Measurements from ENCODE around the gene GAB1. TPM values are rescaled to one million over a fixed set of nuclear protein-coding genes. Genes with fewer than 3 reads are reported as not detected.

GAB1 gene
- total and polyA plus RNA-seq, 2 of the 8 experiments (the other 6 are each of a cell fraction or from before 2014, with no cell fraction given) = 6.8 to 21.3 TPM

GRCh38 chr4:143407474-143407873 is 70.8 kb downstream of the GAB1 start (continued):
- TF ChIP-seq JUND (IDR thresholded peaks at IDR 0.05; ENCODE audit: low read length) (no peak), SAP30 (IDR thresholded peaks at IDR 0.05; ENCODE audit: insufficient read depth, insufficient replicate concordance, low read length) (no peak), CREB1 (IDR thresholded peaks at IDR 0.05) (no peak), NRF1 (IDR thresholded peaks at IDR 0.05; ENCODE audit: low read depth, low read length) (no peak), BACH1 (IDR thresholded peaks at IDR 0.05; ENCODE audit: low read length) (no peak), BRCA1 (IDR thresholded peaks at IDR 0.05; ENCODE audit: low read depth, low read length) (no peak), SIX5 (IDR thresholded peaks at IDR 0.05; ENCODE audit: low read depth, low read length) (no peak), RFX5 (IDR thresholded peaks at IDR 0.05; ENCODE audit: borderline replicate concordance, low read depth, low read length) (no peak), KDM4A (IDR thresholded peaks at IDR 0.05; ENCODE audit: low read depth, low read length, severe bottlenecking) (no peak), CHD1 (IDR thresholded peaks at IDR 0.05; ENCODE audit: low read depth, low read length) (no peak), TCF12 (IDR thresholded peaks at IDR 0.05; ENCODE audit: low read depth, low read length) (no peak)
- TF ChIP-seq, protein P1, sequence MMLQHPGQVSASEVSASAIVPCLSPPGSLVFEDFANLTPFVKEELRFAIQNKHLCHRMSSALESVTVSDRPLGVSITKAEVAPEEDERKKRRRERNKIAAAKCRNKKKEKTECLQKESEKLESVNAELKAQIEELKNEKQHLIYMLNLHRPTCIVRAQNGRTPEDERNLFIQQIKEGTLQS (IDR thresholded peaks at IDR 0.05; ENCODE audit: insufficient read depth, low read depth, low read length) = no peak
- TF ChIP-seq, protein P2, sequence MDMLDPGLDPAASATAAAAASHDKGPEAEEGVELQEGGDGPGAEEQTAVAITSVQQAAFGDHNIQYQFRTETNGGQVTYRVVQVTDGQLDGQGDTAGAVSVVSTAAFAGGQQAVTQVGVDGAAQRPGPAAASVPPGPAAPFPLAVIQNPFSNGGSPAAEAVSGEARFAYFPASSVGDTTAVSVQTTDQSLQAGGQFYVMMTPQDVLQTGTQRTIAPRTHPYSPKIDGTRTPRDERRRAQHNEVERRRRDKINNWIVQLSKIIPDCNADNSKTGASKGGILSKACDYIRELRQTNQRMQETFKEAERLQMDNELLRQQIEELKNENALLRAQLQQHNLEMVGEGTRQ (IDR thresholded peaks at IDR 0.05; ENCODE audit: low read length) = no peak
